Measurements from ENCODE around the gene PHEX.

GRCh38 chrX:22150371-22150770 lies 118.2 kb downstream of the PHEX start:
- TF ChIP-seq, protein P1, sequence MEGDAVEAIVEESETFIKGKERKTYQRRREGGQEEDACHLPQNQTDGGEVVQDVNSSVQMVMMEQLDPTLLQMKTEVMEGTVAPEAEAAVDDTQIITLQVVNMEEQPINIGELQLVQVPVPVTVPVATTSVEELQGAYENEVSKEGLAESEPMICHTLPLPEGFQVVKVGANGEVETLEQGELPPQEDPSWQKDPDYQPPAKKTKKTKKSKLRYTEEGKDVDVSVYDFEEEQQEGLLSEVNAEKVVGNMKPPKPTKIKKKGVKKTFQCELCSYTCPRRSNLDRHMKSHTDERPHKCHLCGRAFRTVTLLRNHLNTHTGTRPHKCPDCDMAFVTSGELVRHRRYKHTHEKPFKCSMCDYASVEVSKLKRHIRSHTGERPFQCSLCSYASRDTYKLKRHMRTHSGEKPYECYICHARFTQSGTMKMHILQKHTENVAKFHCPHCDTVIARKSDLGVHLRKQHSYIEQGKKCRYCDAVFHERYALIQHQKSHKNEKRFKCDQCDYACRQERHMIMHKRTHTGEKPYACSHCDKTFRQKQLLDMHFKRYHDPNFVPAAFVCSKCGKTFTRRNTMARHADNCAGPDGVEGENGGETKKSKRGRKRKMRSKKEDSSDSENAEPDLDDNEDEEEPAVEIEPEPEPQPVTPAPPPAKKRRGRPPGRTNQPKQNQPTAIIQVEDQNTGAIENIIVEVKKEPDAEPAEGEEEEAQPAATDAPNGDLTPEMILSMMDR (IDR thresholded peaks at IDR 0.05; ENCODE audit: low read depth, low read length): no peak
- no peak for TF ChIP-seq EZH2phosphoT487 (IDR thresholded peaks at IDR 0.05; ENCODE audit: low read depth)

Data from OCI-LY3 (cell line).